Measurements from ENCODE around the gene LRP1B. TPM values are rescaled to one million over a fixed set of nuclear protein-coding genes. Genes with fewer than 3 reads are reported as not detected.

Gene LRP1B
- total RNA-seq, 3 donors from 2014 or later = 2.3 to 29.8 (median 21.8) TPM

GRCh38 chr2:142040556-142040955 is 90.3 kb downstream of the LRP1B start:
- Histone ChIP-seq H3K4me3 (no peak overlapping the region), H3K4me1 (no peaks in the 10 kb centered on the region), H3K27me3 (no peaks in the 10 kb centered on the region), H3K36me3 (no peaks in the 10 kb centered on the region), H3K9me3 (no peaks in the 10 kb centered on the region), H3K27ac (no peak overlapping the region)
- intact Hi-C loops (cut with DNase I; ENCODE audit: low total_unique reads) = no loop called here
- no peak for TF ChIP-seq POLR2AphosphoS5 (IDR thresholded peaks at IDR 0.05)
- no peak for DNase-seq (ENCODE audit: low spot score in 2 of 2)

GRCh38 chr2:142038826-142039225 is 92.0 kb downstream of the LRP1B start:
- no peaks in the 10 kb centered on the region for H3K36me3 ChIP-seq
- no peaks in the 10 kb centered on the region for H3K9me3 ChIP-seq
- intact Hi-C loops (cut with DNase I; ENCODE audit: low total_unique reads) = no loop called here
- no peaks in the 10 kb centered on the region for H3K4me1 ChIP-seq
- no peaks in the 10 kb centered on the region for H3K27me3 ChIP-seq
- H3K27ac ChIP-seq = no peak overlapping the region
- TF ChIP-seq CTCF (IDR thresholded peaks at IDR 0.05) = no peak
- no peak for TF ChIP-seq POLR2AphosphoS5 (IDR thresholded peaks at IDR 0.05)
- no peak for TF ChIP-seq POLR2A (IDR thresholded peaks at IDR 0.05)
- no peak for DNase-seq (ENCODE audit: low spot score in 2 of 2)
- no peak overlapping the region for H3K4me3 ChIP-seq

GRCh38 chr2:142037744-142038143 is 93.1 kb downstream of the LRP1B start:
- no peak overlapping the region for H3K27ac ChIP-seq
- H3K4me1 ChIP-seq = no peaks in the 10 kb centered on the region
- TF ChIP-seq POLR2A (IDR thresholded peaks at IDR 0.05) = no peak
- intact Hi-C loops (cut with DNase I; ENCODE audit: low total_unique reads) = no loop called here
- no peaks in the 10 kb centered on the region for H3K9me3 ChIP-seq
- DNase-seq (ENCODE audit: low spot score in 2 of 2) = no peak
- H3K36me3 ChIP-seq = no peaks in the 10 kb centered on the region
- H3K27me3 ChIP-seq = no peaks in the 10 kb centered on the region
- H3K4me3 ChIP-seq = no peak overlapping the region

- no peaks in the 10 kb centered on the region for H3K4me1 ChIP-seq
- no peak for DNase-seq (ENCODE audit: low spot score in 2 of 2)
- H3K27me3 ChIP-seq = no peaks in the 10 kb centered on the region
- H3K36me3 ChIP-seq = no peaks in the 10 kb centered on the region
- H3K9me3 ChIP-seq = no peaks in the 10 kb centered on the region
- intact Hi-C loops (cut with DNase I; ENCODE audit: low total_unique reads) = no loop called here
- no peak overlapping the region for H3K4me3 ChIP-seq
- TF ChIP-seq POLR2A (IDR thresholded peaks at IDR 0.05) = no peak
- no peak for TF ChIP-seq CTCF (IDR thresholded peaks at IDR 0.05)
- TF ChIP-seq POLR2AphosphoS5 (IDR thresholded peaks at IDR 0.05) = no peak
- H3K27ac ChIP-seq = no peak overlapping the region
Observed at GRCh38 chr2:142037066-142037465, 93.8 kb downstream of the LRP1B start.

GRCh38 chr2:142033393-142033792 is 97.4 kb downstream of the LRP1B start:
- intact Hi-C loops (cut with DNase I; ENCODE audit: low total_unique reads) = no loop called here
- Histone ChIP-seq H3K4me1 (no peaks in the 10 kb centered on the region), H3K36me3 (no peaks in the 10 kb centered on the region), H3K27ac (no peak overlapping the region), H3K4me3 (no peak overlapping the region), H3K27me3 (no peaks in the 10 kb centered on the region), H3K9me3 (no peaks in the 10 kb centered on the region)
- TF ChIP-seq POLR2A (IDR thresholded peaks at IDR 0.05) = no peak
- DNase-seq (ENCODE audit: low spot score in 2 of 2) = no peak

- intact Hi-C loops (cut with DNase I; ENCODE audit: low total_unique reads) = no loop called here
- DNase-seq (ENCODE audit: low spot score in 2 of 2) = no peak
- Histone ChIP-seq H3K27me3 (no peaks in the 10 kb centered on the region), H3K27ac (no peak overlapping the region), H3K36me3 (no peaks in the 10 kb centered on the region), H3K4me1 (no peaks in the 10 kb centered on the region), H3K9me3 (no peaks in the 10 kb centered on the region), H3K4me3 (no peak overlapping the region)
- TF ChIP-seq POLR2A (IDR thresholded peaks at IDR 0.05) (no peak), POLR2AphosphoS5 (IDR thresholded peaks at IDR 0.05) (no peak), CTCF (IDR thresholded peaks at IDR 0.05) (no peak)
Observed at GRCh38 chr2:142031656-142032055, 99.2 kb downstream of the LRP1B start.

- no peak for DNase-seq (ENCODE audit: low spot score in 2 of 2)
Observed at GRCh38 chr2:142030735-142031134, 100.1 kb downstream of the LRP1B start.

More at GRCh38 chr2:142030735-142031134, 100.1 kb downstream of the LRP1B start:
- H3K9me3 ChIP-seq = no peaks in the 10 kb centered on the region
- no peaks in the 10 kb centered on the region for H3K27me3 ChIP-seq
- no peak for TF ChIP-seq POLR2AphosphoS5 (IDR thresholded peaks at IDR 0.05)
- no peak for TF ChIP-seq CTCF (IDR thresholded peaks at IDR 0.05)
- TF ChIP-seq POLR2A (IDR thresholded peaks at IDR 0.05) = no peak
- H3K4me1 ChIP-seq = no peaks in the 10 kb centered on the region
- intact Hi-C loops (cut with DNase I; ENCODE audit: low total_unique reads) = no loop called here
- H3K27ac ChIP-seq = no peak overlapping the region
- no peak overlapping the region for H3K4me3 ChIP-seq
- H3K36me3 ChIP-seq = no peaks in the 10 kb centered on the region

All from breast epithelium (tissue), 4 donors.